Left renal cortex interstitium (tissue), 4 donors: Measurements from ENCODE around the gene BUD13. TPM values are rescaled to one million over a fixed set of nuclear protein-coding genes. Genes with fewer than 3 reads are reported as not detected.
A peak's percentile ranks its signal among the peaks of the same experiment; 100 is the strongest.
"Not testable (repeated sequence)": the region's sequence is repeated elsewhere in the genome, so short reads cannot be mapped to it uniquely, and the experiment has no call there.

Experiments
- DNase-seq, 4 donors: peaks; one replicate each; pipeline ENCODE4 v3.0.0-alpha.2; 2013; ENCODE audit warnings: low read depth in 4 of 4, low spot score in 2 of 4, missing footprints in 1 of 4
- polyA plus RNA-seq, 4 donors: library from polyadenylated mRNA; unstranded; fragments of 120-200 nt; gene quantifications; one replicate each; pipeline ENCODE4 v1.2.1, GENCODE V29; 2013; ENCODE audit not compliant: insufficient read length in 4 of 4

BUD13 gene, protein sequence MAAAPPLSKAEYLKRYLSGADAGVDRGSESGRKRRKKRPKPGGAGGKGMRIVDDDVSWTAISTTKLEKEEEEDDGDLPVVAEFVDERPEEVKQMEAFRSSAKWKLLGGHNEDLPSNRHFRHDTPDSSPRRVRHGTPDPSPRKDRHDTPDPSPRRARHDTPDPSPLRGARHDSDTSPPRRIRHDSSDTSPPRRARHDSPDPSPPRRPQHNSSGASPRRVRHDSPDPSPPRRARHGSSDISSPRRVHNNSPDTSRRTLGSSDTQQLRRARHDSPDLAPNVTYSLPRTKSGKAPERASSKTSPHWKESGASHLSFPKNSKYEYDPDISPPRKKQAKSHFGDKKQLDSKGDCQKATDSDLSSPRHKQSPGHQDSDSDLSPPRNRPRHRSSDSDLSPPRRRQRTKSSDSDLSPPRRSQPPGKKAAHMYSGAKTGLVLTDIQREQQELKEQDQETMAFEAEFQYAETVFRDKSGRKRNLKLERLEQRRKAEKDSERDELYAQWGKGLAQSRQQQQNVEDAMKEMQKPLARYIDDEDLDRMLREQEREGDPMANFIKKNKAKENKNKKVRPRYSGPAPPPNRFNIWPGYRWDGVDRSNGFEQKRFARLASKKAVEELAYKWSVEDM
- 10 to 100 TPM; 33.7 to 38.4 (median 37.1) TPM for polyA plus RNA-seq

DNA sequence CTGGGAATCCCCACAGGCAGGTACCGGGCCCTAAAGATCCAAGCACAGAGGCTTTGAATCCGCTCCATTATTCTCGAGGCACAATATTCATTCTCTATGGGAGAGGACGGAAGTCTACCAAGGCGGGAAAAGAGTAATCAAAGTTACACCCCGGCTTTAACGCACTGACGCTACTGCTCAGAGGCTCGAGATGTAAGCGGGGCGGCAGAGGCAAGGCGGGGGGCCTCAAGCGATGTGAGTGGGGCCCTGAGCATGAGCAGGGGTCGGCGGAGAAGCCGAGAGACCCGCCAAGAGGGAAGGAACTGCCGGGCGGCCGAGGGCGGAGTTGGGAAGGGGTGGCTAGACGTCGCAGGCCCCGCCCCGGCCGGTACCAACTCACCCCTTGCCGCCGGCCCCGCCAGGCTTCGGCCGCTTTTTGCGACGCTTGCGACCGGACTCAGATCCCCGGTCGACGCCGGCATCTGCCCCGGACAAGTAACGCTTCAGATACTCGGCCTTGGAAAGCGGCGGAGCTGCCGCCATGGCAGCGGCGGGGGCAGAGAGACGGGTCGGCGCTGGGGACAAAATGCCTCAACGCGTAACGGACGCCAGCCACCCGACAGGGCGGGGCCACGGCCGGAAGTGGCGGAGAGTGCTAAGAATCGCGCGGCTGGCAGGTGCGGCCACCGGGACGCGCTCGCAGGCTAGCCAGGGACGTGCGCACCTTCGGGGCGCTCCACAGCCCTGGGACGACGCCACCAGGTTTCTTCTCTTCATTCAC, at the start of gene BUD13:
BUD13 (minus strand) TSS at position 545 of the 760 bp plus-strand sequence; CDS start at position 522, 23 bp downstream.
- peak in 3 of 4 donors; percentile 73 to 85 (median 80) for DNase-seq

DNA sequence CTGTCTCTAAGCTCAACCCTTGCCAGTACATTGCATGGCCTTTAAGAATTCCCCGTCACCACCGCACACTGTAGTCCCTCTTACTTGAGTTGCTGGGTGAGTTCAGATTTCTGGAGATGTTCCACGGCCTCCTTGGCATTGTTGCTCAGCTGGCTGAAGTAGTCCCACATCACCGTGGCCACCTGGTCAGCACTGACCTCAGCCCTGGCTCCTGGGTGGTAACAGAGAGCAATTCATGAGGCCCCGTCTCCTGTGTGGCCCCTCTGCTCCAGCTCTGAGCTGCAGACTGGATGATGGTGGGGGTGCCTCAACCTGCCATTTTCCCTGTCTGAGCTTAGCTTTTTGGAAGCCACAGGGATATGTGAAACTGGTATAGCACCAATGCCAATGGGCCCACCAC, 49.8 kb upstream of the BUD13 start:
- no peak for DNase-seq

DNA sequence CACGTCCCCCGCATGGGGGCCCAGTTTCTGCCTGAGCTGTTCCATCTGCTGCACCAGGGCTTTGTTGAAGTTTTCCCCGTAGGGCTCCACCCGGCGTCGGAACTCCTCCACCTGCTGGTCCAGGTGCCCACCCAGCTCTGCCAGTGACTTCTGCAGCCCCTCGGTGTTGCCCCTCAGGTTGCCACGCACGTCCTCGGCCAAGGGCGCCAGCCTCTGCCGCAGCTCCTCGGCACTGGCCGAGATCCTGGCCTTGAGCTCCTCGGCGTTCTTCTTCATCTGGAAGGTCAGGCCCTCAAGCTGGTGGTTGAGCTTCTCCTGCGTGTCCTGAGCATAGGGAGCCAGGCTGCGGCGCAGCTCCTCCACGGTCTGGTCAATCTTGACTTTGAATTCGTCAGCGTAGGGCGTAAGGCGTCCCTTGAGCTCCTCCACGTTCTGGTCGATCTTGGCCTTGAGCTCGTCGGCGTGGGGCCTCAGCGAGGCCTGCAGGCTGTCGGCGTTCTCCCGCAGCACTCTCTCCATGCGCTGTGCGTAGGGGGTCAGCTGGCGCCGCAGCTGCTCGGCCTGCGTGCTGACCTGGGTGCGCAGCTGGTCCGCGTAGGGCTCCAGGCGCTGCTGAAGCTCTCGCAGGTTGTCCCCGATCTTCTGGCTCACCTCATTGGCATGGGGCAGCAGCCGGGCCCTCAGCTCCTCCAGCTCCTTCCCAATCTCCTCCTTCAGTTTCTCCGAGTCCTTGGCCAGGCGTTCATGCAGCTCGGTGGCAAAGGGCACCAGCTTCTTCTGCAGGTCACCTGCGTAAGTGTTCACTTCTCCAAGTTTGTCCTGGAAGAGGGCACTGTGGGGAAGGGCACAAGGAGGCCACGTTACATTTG, 48.5 kb upstream of the BUD13 start:
- no peak for DNase-seq

DNA sequence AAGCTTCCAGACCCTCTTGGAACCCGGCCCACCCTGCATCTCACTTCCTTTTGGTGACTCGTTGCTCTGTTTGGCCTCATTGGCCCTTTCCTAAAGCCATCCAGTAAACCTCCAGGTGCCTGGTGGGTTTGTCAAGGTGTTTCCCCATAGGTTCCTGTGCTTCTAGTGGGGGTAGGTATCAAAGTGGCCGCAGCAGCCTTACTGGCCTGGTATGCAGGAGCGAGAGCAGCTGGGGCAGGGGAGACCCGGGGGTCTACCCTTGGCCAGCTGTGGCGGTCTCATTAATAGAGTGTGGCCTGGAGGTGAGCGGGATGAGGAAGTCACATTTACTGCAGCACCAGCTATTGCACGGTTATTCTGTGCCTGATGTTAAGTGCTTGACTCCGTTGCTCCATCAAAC, 46.3 kb upstream of the BUD13 start:
- DNase-seq, result no peak

DNA sequence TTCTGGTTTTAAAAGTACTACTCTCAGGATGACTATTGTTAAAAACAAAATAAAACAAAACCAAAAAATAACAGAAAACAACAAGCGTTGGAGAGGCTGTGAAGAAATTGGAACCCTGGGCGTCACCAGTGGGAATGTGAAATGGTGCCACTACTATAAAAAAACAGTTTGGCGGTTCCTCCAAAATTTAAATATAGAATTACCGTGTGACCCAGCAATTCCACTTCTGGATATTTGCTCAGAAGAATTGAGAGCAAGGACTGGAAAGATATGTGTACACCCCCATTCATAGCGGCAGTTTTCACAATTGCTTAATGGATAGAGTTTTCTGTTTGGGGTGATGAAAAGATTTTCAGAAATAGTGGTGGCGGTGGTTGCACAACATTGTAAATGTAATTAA, 41.7 kb upstream of the BUD13 start:
- DNase-seq, result no peak

DNA sequence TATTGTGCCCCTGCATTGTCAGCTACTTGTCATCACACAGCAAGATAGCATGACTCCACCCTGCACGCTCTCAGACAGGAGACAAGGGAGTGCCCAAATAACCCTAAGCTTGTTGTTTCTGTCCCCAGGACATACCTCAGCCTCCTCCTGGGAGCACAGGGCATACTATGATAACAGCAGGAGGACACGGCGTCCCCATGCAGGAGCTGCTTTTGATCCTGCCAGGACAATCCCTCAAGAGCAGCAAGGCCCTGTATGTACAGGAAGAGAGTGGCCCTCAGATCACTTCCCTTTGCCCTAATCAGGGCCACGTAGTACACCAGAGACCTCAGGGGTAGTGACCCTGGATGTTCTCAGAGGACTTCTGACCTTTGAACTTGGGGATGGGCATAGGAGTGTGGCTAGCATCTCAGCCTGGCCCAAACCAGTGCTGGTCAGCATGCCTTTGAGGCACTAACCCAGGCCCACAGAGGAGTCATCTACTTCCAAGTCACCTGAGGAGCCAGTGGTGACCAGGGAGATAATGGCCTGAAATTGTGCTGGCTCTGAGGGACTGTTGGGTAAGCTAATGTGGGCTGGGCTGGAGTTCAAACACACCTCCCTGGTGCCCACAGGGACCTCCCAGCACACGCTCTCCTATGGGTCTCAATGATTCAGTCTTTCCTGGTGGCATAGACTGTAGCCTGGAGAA, 41.1 kb upstream of the BUD13 start:
- DNase-seq, result no peak

DNA sequence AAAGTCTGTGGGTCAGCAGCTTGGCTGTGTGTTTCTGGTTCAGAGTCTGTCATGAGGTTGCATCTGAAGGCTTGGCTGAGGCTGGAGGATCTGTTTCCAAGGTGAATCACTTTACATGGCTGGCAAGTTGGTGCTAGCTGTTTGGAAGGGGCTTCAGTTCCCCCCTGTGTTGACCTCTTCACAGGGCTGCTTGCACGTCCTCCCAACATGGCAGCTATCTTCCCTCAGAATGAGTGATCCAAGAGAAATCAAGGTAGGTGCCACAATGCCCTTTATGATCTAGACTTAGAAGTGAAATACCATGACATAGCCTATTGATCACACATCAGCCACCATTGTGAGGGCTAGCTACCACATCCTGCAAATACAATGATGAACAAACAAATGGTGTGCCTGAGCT, 40.4 kb upstream of the BUD13 start:
- no peak for DNase-seq

DNA sequence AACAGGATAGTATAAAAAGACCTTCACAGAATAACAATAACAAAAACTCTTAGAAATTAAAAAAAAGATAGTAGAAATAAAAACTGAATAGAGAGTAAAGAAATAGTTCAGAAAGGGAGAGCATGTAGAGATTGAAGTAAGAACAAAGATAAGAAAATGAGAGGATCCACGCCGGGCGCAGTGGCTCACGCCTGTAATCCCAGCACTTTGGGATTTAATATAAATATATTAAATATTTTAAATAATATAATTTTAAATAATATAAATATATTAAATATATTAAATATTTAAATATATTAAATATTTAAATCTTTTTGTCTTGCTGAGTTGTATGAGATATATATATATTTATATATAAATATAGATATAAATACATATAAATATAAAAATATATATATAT, 39.3 kb upstream of the BUD13 start:
- DNase-seq, result no peak

DNA sequence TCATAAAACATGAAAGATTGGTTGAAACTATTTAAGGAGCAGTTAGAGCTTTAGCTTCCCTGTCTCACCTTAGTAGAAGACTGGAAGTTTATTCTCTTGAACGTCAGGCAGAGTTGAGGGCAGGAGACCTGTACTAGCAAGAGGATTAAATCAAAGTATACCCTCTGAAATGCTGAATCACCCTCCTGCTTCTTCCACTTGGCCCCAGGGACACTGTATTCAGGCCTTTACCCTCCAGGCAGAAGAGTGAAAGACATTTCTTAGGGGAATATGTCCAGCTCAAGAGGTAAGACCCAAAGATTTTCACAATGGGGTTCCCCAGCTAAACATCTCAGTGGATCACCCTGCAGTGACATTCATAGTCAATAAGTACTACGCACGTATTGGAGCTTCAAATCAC, 38.4 kb upstream of the BUD13 start:
- DNase-seq, result no peak

DNA sequence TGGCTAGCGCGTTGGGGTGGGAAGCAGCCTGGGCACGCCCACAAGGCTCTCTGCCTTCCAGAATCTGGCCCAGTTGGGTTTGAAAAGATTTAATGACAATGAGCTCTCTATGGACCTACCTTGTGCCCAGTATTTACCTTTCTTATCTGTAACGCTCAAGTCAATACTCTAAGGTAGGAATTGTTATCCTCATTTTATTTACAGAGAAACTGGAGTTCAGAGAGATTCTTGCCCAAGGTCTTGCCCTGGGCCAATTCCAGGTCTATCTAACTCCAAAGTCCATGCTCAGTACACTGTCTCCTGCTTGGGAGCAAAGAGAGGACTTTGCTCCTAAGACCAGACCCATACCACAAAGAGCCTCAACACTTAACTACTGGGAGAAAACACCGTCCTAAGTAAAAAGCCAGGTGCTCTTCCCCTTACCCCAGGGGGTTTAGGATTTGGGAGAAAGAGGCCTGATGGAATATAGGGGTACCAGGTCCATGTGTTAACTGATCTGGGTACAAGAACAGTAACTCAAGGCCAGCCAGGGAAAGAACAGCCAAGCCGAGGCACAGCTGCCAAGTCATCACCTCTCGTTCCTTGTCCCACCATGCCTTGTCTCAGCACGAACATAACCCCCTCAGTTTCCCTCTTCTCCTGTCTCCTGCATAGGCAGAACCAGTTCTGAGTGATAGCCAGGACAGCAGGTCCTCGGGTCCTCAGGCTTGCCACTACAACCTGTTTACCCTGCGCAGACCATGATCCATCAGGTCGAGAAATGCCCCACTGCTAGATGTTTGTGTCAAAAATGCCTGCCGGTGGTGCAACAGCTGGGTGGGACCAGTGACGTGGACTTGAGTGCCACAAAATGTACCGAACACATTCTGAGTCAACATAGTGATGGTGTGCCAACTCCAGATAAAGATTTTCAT, 35.7 kb upstream of the BUD13 start:
- DNase-seq, result no peak

DNA sequence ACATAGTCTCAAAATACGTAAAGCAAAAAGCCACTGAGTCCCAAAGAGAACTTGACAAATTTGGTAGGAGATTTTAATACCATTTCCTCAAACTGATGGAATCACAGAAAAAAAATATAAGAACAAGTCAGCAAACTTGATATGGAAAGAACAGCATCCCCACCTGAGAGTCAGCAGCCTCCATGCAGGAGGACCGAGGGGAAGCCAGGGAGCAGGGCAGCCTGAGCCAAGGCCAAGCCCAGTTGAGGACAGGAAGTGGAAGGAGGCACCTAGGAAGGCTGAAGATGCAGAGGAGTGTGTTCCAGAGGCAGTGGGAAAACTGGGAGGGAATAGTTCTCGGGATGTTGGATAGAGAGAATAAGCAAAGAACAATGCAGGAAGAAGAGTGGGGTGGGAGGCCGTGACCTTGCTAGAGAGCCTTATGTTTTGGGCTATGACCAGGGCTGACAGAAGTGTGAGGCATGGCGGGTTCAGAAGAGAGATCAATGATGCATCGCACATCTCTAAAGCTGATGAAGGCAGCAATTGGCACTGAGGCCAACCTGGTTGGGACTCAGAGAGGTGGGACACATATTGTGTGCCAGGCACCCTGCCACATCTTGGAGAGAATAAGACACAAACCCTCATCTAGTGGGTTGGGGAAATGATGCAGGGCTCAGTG, 34.9 kb upstream of the BUD13 start:
- DNase-seq, result no peak

DNA sequence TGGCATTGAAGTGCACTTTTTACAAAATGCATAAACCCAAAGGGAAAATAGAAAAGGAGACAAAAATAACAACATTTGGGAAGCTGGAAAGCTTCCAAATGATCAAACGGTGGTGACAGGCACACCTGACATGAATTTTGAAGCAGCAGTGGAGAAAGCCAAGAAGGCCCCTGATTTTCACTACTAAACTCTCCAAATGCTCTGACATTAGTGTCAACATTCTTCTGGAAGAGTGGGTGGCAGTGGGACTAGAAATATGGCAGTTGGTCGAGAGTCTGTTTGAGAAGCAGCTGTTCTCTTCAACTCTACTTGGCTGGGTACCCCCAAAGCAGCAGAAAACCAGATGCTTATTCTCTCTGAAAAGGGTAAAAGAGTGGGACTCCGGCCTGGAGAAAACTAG, 31.2 kb upstream of the BUD13 start:
- no peak for DNase-seq

DNA sequence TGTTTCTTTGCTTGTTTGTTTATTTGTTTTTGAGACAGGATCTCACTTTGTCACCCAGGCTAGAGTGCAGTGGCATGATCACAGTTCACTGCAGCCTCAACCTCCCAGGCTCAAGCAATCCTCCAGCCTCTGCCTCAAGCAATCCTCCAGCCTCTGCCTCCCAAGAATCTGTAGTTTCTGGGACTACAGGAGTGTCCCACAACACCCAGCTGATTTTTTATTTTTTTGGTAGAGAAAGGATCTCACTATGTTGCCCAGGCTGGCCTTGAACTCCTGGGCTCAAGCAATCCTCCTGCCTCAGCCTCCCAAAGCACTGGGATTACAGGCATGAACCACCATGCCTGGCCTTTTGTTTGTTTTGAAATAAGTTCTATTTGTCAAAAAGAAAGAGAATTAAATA, 28.9 kb upstream of the BUD13 start:
- DNase-seq, result not testable (repeated sequence)

DNA sequence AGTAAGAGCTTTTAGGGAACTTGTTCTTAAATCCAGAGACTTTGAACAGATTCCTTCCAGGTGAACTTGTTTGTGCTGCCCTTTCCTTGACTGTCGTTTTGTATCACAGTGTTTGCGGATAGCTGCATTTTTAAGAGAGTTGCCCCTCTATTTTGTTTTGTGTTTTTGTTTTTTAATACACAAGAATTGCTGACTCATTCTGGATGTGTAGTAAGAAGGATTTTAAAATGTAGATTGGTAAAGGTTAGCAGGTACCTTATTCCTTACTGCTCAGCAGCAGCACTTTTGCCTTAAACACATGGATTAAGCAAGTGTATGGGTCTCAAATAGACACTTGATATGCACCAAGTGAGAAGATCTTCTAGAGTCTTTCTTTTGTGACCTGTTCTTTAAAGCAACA, 27.8 kb upstream of the BUD13 start:
- no peak for DNase-seq

DNA sequence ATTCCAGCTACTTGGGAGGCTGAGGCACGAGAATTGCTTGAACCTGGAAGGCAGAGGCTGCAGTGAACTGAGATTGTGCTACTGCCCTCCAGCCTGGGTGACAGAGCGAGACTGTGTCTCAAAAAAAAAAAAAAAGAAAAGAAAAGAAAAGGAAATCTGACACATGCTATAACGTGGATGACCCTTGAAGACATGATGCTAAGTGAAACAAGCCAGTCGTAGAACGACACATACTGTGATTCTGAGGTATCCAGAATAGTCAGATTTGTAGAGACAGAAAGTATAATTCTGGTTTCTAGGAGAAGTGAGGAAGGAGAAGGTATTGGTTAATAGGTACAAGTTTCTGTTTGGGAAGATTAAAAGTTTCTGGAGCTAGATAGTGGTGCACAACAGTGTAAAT, 25.6 kb upstream of the BUD13 start:
- no peak for DNase-seq

DNA sequence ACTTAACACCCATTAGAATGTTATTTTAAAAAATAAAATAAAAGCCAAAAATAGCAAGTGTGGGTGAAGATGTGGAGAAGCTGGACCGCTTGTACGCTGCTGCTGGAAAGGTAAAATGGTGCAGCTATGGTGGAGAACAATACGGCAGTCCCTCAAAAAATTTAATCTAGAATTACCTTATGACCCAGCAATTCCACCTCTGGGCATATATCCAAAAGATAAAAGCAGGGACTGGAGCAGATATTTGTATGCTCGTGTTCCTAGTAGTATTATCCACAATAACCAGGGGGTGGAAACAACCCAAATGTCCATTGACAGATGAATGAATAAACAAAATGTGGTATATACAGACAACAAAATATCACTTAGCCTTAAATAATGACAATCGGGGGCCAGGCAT, 25.0 kb upstream of the BUD13 start:
- no peak for DNase-seq

DNA sequence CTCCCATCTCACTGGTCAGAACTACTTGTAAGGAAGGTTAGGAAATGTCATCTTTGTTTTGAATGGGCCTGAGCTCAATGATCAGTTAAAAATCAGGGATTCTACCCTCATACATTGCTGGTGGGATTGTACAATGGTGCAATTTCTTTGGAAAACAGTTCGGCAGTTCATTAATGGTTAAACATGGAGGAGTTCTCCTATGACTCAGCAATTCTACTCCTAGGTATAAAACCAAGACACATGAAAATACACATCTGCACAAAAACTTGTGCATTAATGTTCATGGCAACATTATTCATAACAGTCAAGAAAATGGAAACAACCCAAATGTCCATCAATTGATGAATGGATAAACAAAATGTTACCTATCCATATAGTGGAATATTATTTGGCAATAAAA, 23.8 kb upstream of the BUD13 start:
- DNase-seq, result no peak

DNA sequence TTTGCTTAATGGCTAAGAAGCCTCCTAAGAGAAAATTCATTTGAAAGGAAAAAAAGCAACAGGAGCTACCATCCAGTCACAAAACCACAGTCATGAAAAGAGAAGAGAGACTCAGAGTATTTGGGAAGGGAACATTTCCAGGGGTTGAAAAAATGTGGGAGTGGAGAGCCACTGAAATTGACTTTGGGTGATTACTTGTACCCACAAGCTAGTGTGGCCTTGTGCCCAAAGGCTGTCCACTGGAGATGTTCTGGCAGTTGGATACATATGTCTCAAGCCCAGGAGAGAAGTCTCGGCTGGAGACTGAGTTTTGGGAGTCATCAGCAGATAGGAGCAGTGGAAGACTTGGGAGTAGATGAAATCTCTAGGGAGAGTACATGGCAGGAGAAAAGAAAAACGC, 22.1 kb upstream of the BUD13 start:
- no peak for DNase-seq

DNA sequence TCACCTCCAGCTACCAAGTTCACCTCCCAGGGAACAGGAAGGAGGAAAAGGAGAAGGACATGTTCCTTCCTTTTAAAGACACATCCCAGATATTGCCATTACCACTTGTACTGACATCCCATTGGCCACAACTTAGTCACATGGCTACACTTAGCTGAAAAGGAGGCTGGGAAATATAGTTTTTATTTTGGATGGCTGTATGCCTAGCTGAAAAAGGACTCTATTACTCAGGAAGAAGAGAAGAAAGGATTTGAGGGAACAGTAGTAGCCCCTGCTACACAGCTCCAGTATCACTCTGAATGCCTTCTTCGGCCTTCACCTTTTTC, 20.9 kb upstream of the BUD13 start:
- DNase-seq, result no peak
